HG03439 (cell line): ENCODE results near the gene CBLB.

Experiments
- ATAC-seq: cut with Tn5 transposase; IDR thresholded peaks from one replicate; pipeline ENCODE4 v1.9.1; 2021; ENCODE audit warnings: mild to moderate bottlenecking, moderate library complexity; ENCODE audit not compliant: unreplicated experiment

The CBLB gene

GRCh38 chr3:105876780-105877327 lies 8.0 kb upstream of the CBLB start:
- ATAC-seq: peak; percentile 59

- ATAC-seq: no peak
These were observed 1.3 kb upstream of the CBLB start for GRCh38 chr3:105869861-105870755.

- ATAC-seq: no peak
These were observed 670 bp upstream of the CBLB start for GRCh38 chr3:105869531-105869833.

DNA sequence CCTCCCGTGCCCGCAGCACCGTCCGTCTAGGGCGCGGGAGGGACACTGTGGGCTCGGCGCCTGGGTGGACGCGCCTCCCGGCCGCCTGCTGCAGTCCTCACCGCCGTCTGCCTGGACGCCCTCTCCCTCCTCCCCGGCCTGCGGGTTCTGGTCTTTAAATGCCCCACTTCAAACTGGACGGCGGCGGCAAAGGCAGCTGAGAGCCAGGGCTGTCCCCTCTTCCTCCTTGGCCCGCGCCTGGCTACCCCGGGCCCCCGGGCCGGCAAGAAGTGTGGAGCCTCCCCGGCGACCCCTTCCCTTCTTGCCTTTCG lies 426 bp downstream of the CBLB start:
- peak; percentile 17 for ATAC-seq

GRCh38 chr3:105867712-105868430 lies 941 bp downstream of the CBLB start:
- ATAC-seq: no peak

GRCh38 chr3:105866656-105867653 lies 1.9 kb downstream of the CBLB start:
- peak; percentile 24 for ATAC-seq

GRCh38 chr3:105865867-105866350 lies 2.9 kb downstream of the CBLB start:
- no peak for ATAC-seq

DNA sequence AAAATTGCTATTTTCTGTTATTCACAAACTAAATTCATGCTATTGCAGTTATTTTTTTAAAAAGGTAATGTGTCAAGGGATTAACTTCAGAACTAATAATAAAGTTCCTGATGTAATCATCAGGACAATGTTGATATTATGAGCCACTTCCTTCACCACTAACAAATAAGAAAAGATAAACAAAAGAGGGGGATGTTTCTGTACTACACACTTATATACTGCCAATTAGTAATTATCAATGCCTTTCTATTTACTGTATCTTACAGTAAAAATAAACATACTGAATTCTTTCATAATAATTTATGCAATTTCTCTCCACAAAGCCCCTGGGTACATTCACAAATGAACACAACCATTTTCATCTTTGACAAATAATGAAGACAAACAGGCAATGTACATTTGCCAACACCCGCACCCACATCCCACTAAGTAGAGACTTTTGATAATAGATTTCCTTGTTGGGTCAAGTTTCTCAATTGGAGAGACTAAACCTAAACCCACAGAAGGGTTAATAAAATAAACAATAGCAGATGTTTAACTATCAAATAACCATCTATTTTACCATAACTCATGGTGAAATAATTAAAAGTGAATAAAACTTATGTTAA lies 3.7 kb downstream of the CBLB start:
- no peak for ATAC-seq

DNA sequence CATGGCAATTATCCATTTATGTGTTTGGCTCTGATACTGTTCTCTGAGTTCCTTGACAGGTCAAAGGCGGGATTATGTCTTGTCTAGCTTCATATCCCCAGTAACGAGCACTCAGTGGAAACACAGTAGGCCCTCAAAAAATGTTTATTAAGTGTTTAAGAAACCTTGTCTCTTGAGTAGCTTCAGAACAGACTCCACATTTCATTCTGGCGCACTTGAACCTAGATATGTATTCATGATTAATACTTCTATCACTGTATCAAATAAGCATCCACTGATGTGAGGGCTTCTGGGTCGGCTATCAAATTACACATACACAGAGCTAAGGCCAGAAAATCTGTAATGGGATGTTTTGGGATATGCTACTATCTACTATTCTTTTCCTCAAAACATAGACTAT lies 4.6 kb downstream of the CBLB start:
- ATAC-seq: no peak

GRCh38 chr3:105863608-105864007 lies 5.2 kb downstream of the CBLB start:
- ATAC-seq: no peak

GRCh38 chr3:105862217-105862616 lies 6.6 kb downstream of the CBLB start:
- peak; percentile 45 for ATAC-seq

- no peak for ATAC-seq
These were observed 8.2 kb downstream of the CBLB start for GRCh38 chr3:105860641-105861040.

DNA sequence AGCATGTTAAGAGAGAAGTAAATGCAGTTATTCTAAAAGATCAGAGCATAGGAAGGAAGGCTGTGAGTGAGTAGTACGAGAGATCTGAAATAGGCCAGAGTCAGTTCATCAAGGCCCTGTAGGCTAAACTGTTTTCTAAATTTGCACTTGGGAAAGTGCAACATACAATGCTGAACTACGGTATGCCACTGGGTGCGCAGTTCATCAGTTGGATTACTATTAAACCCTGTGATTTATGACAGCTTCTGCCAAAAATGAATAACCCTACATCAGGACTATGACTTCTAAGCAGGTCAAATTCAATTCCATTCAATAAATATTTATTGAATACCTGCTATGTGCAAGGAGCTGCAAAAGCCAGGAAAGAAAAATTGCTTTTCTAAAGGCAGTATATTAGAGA lies 10.8 kb downstream of the CBLB start:
- no peak for ATAC-seq

DNA sequence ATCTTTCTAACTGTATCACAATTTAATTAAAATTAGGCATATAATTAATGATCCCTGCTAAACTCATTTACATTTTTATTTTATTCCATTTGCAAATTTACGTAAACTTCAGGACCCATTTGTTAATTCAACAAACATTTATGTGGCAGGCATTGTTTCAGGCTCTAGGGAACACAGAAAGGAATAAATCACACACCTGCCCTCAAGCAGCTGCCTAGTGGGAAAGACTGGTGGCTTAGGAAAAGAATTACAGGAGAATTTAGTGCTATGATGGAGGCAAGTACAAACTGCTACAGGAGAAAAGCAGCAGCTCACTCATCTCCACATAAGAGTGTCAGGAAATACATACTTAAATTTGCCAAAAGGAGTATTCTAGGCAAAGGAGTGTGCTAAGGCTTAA lies 11.2 kb downstream of the CBLB start:
- ATAC-seq: no peak

GRCh38 chr3:105856605-105857004 lies 12.2 kb downstream of the CBLB start:
- ATAC-seq: no peak

DNA sequence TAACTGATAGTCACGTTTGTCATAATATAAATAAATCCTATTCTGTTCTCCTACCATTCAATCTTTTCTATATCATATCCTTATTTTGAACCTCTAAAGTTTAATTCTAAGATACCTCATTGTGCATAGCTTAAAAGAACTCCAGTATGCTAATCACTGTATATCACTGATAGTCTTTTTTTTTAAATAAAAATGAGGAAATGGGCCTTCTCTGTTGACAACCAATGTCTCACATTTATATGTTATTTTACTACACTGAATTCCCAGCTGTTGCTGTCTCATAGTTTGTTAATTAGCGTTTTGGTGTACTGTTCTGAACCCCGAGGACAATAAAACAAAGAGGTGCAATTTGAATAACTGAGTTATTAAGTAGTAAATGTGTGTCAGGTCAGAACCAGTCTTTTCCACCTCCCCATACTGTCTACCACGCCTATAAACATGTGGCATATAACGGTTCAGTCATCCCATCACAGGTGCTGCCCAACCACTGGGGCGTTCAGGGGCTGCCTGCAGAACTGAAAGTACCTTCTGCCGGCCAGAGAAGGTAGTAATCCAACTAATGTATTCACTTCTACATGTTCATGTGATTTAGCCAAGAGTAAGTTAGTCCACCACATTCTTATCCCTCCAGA lies 14.9 kb downstream of the CBLB start:
- ATAC-seq: peak; percentile 98

DNA sequence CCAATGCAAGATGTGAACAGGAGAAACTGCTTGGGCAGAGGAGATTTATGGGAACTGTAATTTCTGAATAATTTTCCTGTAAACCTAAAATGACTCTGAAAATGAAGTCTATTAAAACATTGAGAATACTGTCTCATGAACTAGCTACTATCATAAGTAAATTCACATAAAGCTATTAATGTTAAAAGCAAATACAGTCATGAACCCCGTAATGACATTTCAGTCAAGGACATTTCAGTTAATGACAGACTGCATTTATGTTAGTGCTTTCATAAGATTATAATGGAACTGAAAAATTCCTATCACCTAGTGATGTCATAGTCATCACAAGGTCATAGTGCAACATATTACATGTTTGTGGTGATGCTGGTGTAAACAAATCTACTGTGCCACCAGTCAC lies 17.2 kb downstream of the CBLB start:
- ATAC-seq: no peak

- ATAC-seq: no peak
These were observed 17.6 kb downstream of the CBLB start for GRCh38 chr3:105851176-105851575.

GRCh38 chr3:105850593-105850992 lies 18.2 kb downstream of the CBLB start:
- ATAC-seq: no peak

DNA sequence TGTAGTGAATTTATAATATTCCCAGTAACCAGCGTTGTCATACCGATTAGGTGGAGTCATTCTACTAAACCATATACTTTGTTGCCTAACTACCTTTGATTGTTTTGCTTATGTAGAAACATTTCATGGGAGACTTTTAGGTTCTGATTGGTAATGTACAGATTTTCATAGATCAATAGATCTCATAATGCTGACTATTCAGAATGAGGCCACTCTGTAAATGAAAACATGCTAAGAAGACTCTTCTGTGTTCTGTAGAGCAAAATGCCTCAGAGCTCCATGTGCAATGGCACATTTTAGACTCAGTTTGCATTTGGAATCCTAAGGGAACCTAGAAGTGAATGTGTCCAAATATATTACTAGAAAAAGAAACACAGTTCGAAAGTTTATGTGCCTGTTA lies 20.0 kb downstream of the CBLB start:
- ATAC-seq: no peak
